ENCODE results near the gene HHATL.
"Not testable (repeated sequence)": the region's sequence is repeated elsewhere in the genome, so short reads cannot be mapped to it uniquely, and the experiment has no call there.

The HHATL gene

GRCh38 chr3:42733501-42734262 lies 31.1 kb upstream of the HHATL start:
- DNase-seq = no peak

- no peak for DNase-seq
Measured at GRCh38 chr3:42732829-42733459, 30.3 kb upstream of the HHATL start.

GRCh38 chr3:42732196-42732828 lies 29.7 kb upstream of the HHATL start:
- DNase-seq = no peak

GRCh38 chr3:42731476-42732195 lies 29.0 kb upstream of the HHATL start:
- no peak for DNase-seq

- DNase-seq = no peak
Measured at GRCh38 chr3:42730706-42731420, 28.3 kb upstream of the HHATL start.

GRCh38 chr3:42730294-42730693 lies 27.7 kb upstream of the HHATL start:
- DNase-seq = no peak

GRCh38 chr3:42729404-42730145 lies 27.0 kb upstream of the HHATL start:
- no peak for DNase-seq

- DNase-seq = no peak
Measured at GRCh38 chr3:42728668-42729364, 26.2 kb upstream of the HHATL start.

GRCh38 chr3:42728056-42728455 lies 25.5 kb upstream of the HHATL start:
- DNase-seq = no peak

GRCh38 chr3:42725454-42725853 lies 22.9 kb upstream of the HHATL start:
- DNase-seq = no peak

GRCh38 chr3:42723219-42723618 lies 20.6 kb upstream of the HHATL start:
- no peak for DNase-seq

- DNase-seq = not testable (repeated sequence)
Measured at GRCh38 chr3:42722442-42722841, 19.8 kb upstream of the HHATL start.

- no peak for DNase-seq
Measured at GRCh38 chr3:42721690-42722089, 19.1 kb upstream of the HHATL start.

- DNase-seq = no peak
Measured at GRCh38 chr3:42720126-42720525, 17.5 kb upstream of the HHATL start.

- no peak for DNase-seq
Measured at GRCh38 chr3:42719002-42719401, 16.4 kb upstream of the HHATL start.

GRCh38 chr3:42718338-42718737 lies 15.7 kb upstream of the HHATL start:
- no peak for DNase-seq

GRCh38 chr3:42717306-42717705 lies 14.7 kb upstream of the HHATL start:
- no peak for DNase-seq

GRCh38 chr3:42714171-42714852 lies 11.7 kb upstream of the HHATL start:
- DNase-seq = no peak

GRCh38 chr3:42713747-42714146 lies 11.1 kb upstream of the HHATL start:
- DNase-seq = no peak

- no peak for DNase-seq
Measured at GRCh38 chr3:42712688-42713372, 10.2 kb upstream of the HHATL start.
